ENCODE results near the gene ZNF670.

Gene ZNF670

GRCh38 chr1:247118946-247119446 is 40.4 kb upstream of the ZNF670 start:
- TF ChIP-seq BHLHE40 (IDR thresholded peaks at IDR 0.05; ENCODE audit: borderline replicate concordance), result no peak
- TF ChIP-seq, protein P1, sequence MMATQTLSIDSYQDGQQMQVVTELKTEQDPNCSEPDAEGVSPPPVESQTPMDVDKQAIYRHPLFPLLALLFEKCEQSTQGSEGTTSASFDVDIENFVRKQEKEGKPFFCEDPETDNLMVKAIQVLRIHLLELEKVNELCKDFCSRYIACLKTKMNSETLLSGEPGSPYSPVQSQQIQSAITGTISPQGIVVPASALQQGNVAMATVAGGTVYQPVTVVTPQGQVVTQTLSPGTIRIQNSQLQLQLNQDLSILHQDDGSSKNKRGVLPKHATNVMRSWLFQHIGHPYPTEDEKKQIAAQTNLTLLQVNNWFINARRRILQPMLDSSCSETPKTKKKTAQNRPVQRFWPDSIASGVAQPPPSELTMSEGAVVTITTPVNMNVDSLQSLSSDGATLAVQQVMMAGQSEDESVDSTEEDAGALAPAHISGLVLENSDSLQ (IDR thresholded peaks at IDR 0.05), result no peak
- no peak for TF ChIP-seq HDGF (IDR thresholded peaks at IDR 0.05; ENCODE audit: borderline replicate concordance)
- no peak for TF ChIP-seq ARNT (IDR thresholded peaks at IDR 0.05)
- no peak for TF ChIP-seq NFRKB (IDR thresholded peaks at IDR 0.05)
- no peak for TF ChIP-seq TARDBP (IDR thresholded peaks at IDR 0.05)
- no peak for TF ChIP-seq FOXM1 (IDR thresholded peaks at IDR 0.05; ENCODE audit: borderline replicate concordance)
- TF ChIP-seq FOXK2 (IDR thresholded peaks at IDR 0.05), result no peak
- no peak for TF ChIP-seq CTBP1 (IDR thresholded peaks at IDR 0.05; ENCODE audit: borderline replicate concordance)
- TF ChIP-seq L3MBTL2 (conservative IDR thresholded peaks at IDR 0.05), result no peak
- no peak for TF ChIP-seq ZNF384 (IDR thresholded peaks at IDR 0.05)
- TF ChIP-seq SUZ12 (IDR thresholded peaks at IDR 0.05), result no peak
- TF ChIP-seq ELF4 (IDR thresholded peaks at IDR 0.05), result no peak
- TF ChIP-seq SP1 (IDR thresholded peaks at IDR 0.05), result no peak
- no peak for TF ChIP-seq LEF1 (IDR thresholded peaks at IDR 0.05; ENCODE audit: borderline replicate concordance)
- TF ChIP-seq FOXA1 (IDR thresholded peaks at IDR 0.05), result no peak
- CTCF ChIA-PET, result no interaction called here
- POLR2A ChIA-PET, result no interaction called here
- DNase-seq (ENCODE audit: extremely low spot score), result peak; percentile 48

DNA sequence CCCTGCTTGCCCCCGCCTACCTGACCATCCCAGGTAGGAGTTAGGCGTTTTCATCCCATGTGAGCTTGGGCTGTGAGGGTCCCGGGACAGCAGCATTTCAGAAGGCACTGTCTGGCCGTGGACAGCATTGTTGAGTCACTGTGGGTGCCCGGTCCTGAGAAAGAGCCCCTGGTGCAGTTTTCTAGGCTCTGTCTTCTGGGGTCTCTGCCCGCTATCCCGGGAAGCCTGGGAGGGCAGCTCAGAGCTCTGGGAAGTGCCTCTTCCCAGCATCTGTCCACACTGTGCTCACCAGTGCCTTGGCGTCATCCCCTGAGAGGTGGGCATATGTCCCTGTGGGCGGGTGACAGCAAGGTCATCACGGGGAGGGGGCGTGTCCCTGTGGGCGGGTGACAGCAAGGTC is 36.9 kb upstream of the ZNF670 start:
- ChIA-PET CTCF (no interaction called here), POLR2A (no interaction called here)

DNA sequence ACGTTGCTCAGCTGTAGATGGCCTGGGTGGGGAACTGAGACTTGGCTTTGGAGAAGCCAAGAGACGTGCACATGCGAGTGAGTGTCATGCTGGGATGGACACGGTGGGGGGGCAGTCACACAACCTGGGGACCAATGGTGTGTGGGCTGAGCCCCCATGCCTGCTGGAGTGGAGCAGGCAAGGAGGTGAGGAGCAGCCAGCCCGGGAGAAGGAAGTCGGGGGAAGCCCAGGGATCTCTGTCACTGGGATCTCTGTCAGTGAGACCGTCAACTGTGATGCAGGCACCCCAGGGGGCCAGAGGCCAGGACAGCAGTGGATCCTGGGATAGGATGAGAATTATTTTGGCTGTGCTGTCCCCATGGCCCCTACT is 36.5 kb upstream of the ZNF670 start:
- DNase-seq (ENCODE audit: extremely low spot score), result no peak
- TF ChIP-seq NFRKB (IDR thresholded peaks at IDR 0.05) (no peak), FOXK2 (IDR thresholded peaks at IDR 0.05) (no peak), TARDBP (IDR thresholded peaks at IDR 0.05) (no peak), ZNF384 (IDR thresholded peaks at IDR 0.05) (no peak)
- POLR2A ChIA-PET, result no interaction called here
- CTCF ChIA-PET, result no interaction called here

More for the DNA sequence above, 36.9 kb upstream of the ZNF670 start:
- TF ChIP-seq TARDBP (IDR thresholded peaks at IDR 0.05) (no peak), LEF1 (IDR thresholded peaks at IDR 0.05; ENCODE audit: borderline replicate concordance) (no peak), FOXA1 (IDR thresholded peaks at IDR 0.05) (no peak), ZNF384 (IDR thresholded peaks at IDR 0.05) (no peak), FOXK2 (IDR thresholded peaks at IDR 0.05) (no peak), ELF4 (IDR thresholded peaks at IDR 0.05) (no peak), ARNT (IDR thresholded peaks at IDR 0.05) (no peak), NFRKB (IDR thresholded peaks at IDR 0.05) (no peak), SUZ12 (IDR thresholded peaks at IDR 0.05) (no peak), SP1 (IDR thresholded peaks at IDR 0.05) (no peak)
- TF ChIP-seq, protein P1 (IDR thresholded peaks at IDR 0.05), result no peak
- no peak for DNase-seq (ENCODE audit: extremely low spot score)

DNA sequence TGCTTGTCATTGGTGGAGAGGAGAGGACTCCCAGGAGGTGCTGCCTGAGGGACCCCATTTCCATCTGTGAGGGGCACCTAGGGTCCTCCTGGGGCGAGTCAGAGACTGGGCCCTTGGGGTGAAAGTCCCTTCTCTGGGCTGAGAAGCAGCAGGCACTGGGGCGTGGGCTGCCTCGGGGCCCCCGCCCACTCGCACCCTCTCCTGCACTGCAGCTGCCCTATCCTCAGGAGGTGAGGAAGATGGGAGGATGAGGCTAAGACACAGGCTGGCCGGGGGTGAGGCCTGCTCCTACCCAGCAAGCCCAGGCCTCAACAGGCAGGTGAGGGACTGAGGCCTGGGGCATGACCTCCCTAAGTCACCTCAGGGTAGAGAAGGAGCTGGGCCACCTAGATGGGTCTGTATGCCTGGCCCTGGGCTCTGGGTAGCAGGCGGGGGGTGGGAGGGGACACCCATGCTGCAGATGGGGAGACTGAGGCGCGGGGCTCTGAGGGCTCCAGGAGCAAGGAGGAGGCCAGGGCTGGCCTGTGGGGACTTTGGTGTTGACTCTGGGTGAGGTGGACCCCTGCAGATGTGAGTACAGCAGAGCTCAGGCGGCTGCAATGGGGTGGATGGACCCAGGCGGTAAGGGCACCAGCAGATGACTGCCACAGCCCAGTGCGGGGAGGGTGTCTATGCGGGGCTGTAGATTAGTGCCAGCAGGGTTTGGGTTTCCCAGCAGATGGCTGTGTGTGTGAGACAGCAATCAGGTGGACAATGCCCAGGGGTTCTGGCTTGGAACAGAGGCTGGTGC is 35.9 kb upstream of the ZNF670 start:
- CTCF ChIA-PET, result no interaction called here
- POLR2A ChIA-PET, result no interaction called here
- no peak for DNase-seq (ENCODE audit: extremely low spot score)
- TF ChIP-seq ZNF384 (IDR thresholded peaks at IDR 0.05) (no peak), FOXM1 (IDR thresholded peaks at IDR 0.05; ENCODE audit: borderline replicate concordance) (no peak), ARNT (IDR thresholded peaks at IDR 0.05) (no peak), FOXK2 (IDR thresholded peaks at IDR 0.05) (no peak), ELF4 (IDR thresholded peaks at IDR 0.05) (no peak), FOXA1 (IDR thresholded peaks at IDR 0.05) (no peak), TARDBP (IDR thresholded peaks at IDR 0.05) (no peak), CTBP1 (IDR thresholded peaks at IDR 0.05; ENCODE audit: borderline replicate concordance) (no peak), SP1 (IDR thresholded peaks at IDR 0.05) (no peak), HDGF (IDR thresholded peaks at IDR 0.05; ENCODE audit: borderline replicate concordance) (no peak), LEF1 (IDR thresholded peaks at IDR 0.05; ENCODE audit: borderline replicate concordance) (no peak), NFRKB (IDR thresholded peaks at IDR 0.05) (no peak), L3MBTL2 (conservative IDR thresholded peaks at IDR 0.05) (no peak), SUZ12 (IDR thresholded peaks at IDR 0.05) (no peak), BHLHE40 (IDR thresholded peaks at IDR 0.05; ENCODE audit: borderline replicate concordance) (no peak)
- TF ChIP-seq, protein P1 (IDR thresholded peaks at IDR 0.05), result no peak

DNA sequence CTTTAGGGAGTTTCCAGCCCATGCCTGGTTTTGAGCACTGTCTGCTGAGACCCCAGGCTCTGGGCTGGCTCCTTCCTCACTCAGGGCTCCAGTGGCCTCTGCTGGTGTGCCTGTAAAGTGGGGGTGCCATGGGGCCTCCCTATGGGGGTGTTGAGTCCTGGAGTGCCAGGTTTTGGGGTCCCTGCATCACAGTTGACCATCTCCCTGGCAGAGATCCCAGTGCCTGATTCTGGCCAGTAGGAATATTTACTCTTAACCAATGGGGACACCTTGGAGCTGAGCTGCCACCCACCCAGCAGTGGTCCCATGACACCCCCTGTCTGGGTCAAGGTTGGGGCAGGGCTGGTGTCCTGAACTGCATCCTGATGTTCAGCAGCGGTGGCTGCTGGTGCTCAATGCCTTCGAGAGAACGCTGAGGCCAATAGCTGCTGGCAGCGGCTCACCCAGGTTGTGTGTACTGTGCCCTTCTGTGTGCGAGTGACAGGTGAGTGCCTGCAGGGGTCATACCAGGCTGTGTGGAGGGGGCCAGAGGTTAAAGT is 35.2 kb upstream of the ZNF670 start:
- no peak for DNase-seq (ENCODE audit: extremely low spot score)
- TF ChIP-seq ARNT (IDR thresholded peaks at IDR 0.05) (no peak), SP1 (IDR thresholded peaks at IDR 0.05) (no peak), FOXK2 (IDR thresholded peaks at IDR 0.05) (no peak)
- TF ChIP-seq, protein P1 (IDR thresholded peaks at IDR 0.05), result no peak
- ChIA-PET POLR2A (no interaction called here), CTCF (no interaction called here)

- DNase-seq (ENCODE audit: extremely low spot score), result no peak
- ChIA-PET POLR2A (no interaction called here), CTCF (no interaction called here)
- no peak for TF ChIP-seq FOXA1 (IDR thresholded peaks at IDR 0.05)
- no peak for TF ChIP-seq BHLHE40 (IDR thresholded peaks at IDR 0.05; ENCODE audit: borderline replicate concordance)
- no peak for TF ChIP-seq NFRKB (IDR thresholded peaks at IDR 0.05)
- no peak for TF ChIP-seq FOXK2 (IDR thresholded peaks at IDR 0.05)
- TF ChIP-seq HDGF (IDR thresholded peaks at IDR 0.05; ENCODE audit: borderline replicate concordance), result no peak
- no peak for TF ChIP-seq SP1 (IDR thresholded peaks at IDR 0.05)
- TF ChIP-seq ARNT (IDR thresholded peaks at IDR 0.05), result no peak
- no peak for TF ChIP-seq ZNF384 (IDR thresholded peaks at IDR 0.05)
- TF ChIP-seq, protein P1 (IDR thresholded peaks at IDR 0.05), result no peak
- TF ChIP-seq L3MBTL2 (conservative IDR thresholded peaks at IDR 0.05), result no peak
- TF ChIP-seq SUZ12 (IDR thresholded peaks at IDR 0.05), result no peak
- no peak for TF ChIP-seq LEF1 (IDR thresholded peaks at IDR 0.05; ENCODE audit: borderline replicate concordance)
- TF ChIP-seq TARDBP (IDR thresholded peaks at IDR 0.05), result no peak
- TF ChIP-seq CTBP1 (IDR thresholded peaks at IDR 0.05; ENCODE audit: borderline replicate concordance), result no peak
- TF ChIP-seq ELF4 (IDR thresholded peaks at IDR 0.05), result no peak
These were observed 34.5 kb upstream of the ZNF670 start for GRCh38 chr1:247113094-247113497.
